Tibial nerve (tissue), 4 donors: ENCODE measurements around the gene S100A7A. TPM values are rescaled to one million over a fixed set of nuclear protein-coding genes. Genes with fewer than 3 reads are reported as not detected.

Experiments used
- DNase-seq, 2 donors: peaks; one replicate each; pipeline ENCODE4 v3.0.0-alpha.2; 2019; ENCODE audit warnings: low spot score in 2 of 2
- H3K27ac ChIP-seq, 4 donors: fragments of 200-600 bp; sonication (generic) in 3 of 4; one replicate each; pipeline ENCODE4 v1.5.1; 2017 to 2019; ENCODE audit warnings: mild to moderate bottlenecking in 1 of 4
- H3K27me3 ChIP-seq, 2 donors: fragments of 200-600 bp; sonication (generic) in 1 of 2; one replicate each; pipeline versions ENCODE4 v1.5.1 to v1.6.0; 2017 to 2019
- H3K36me3 ChIP-seq, 3 donors: fragments of 200-600 bp; sonication (generic); one replicate each; pipeline ENCODE4 v1.5.1; 2018 to 2019
- H3K4me1 ChIP-seq, 4 donors: fragments of 200-600 bp; sonication (generic) in 3 of 4; one replicate each; pipeline ENCODE4 v1.5.1; 2017 to 2019
- H3K4me3 ChIP-seq, 4 donors: fragments of 200-600 bp; sonication (generic) in 3 of 4; one replicate each; pipeline ENCODE4 v1.5.1; 2017 to 2019; ENCODE audit warnings: mild to moderate bottlenecking in 1 of 4, moderate library complexity in 1 of 4
- H3K9me3 ChIP-seq, 4 donors: fragments of 200-600 bp; sonication (generic) in 3 of 4; one replicate each; pipeline ENCODE4 v1.5.1; 2017 to 2019
- CTCF ChIP-seq, 5 experiments: fragments of 200-600 bp in 3 of 5; fragments of 450-650 bp in 2 of 5; sonication (generic) in 3 of 5; IDR thresholded peaks; one replicate each; pipeline ENCODE4 v1.5.1; 2016 to 2019; ENCODE audit warnings: antibody characterized with exemption in 5 of 5, mild to moderate bottlenecking in 3 of 5, moderate library complexity in 2 of 5
- EP300 ChIP-seq, 2 donors: sonication (generic); formaldehyde crosslinking; IDR thresholded peaks; one replicate each; pipeline ENCODE4 v1.6.1; 2017; ENCODE audit warnings: antibody characterized with exemption in 2 of 2, mild to moderate bottlenecking in 1 of 2
- POLR2A ChIP-seq, 2 donors: fragments of 450-650 bp; IDR thresholded peaks; one replicate each; pipeline ENCODE4 v1.6.1; 2017; ENCODE audit warnings: antibody characterized with exemption in 2 of 2, mild to moderate bottlenecking in 2 of 2, moderate library complexity in 2 of 2
- WGBS, 2 donors: methylation state at CpG; one replicate each; pipeline ENCODE4 v1.1.5; 2018; 5-methylcytosine and 5-hydroxymethylcytosine counted together
- total RNA-seq, 4 donors: library from RNA; depleted of rRNA; stranded (reverse); fragments of >200 nt; gene quantifications; one replicate each; pipeline ENCODE4 v1.1.0, GENCODE V29; 2016

S100A7A gene
- total RNA-seq, 4 donors from 2014 or later = not detected

GRCh38 chr1:153395136-153395685 lies 21.1 kb upstream of the S100A7A start:
- no peak for TF ChIP-seq POLR2A (IDR thresholded peaks at IDR 0.05)
- no peak for TF ChIP-seq EP300 (IDR thresholded peaks at IDR 0.05)
- TF ChIP-seq CTCF (IDR thresholded peaks at IDR 0.05) = no peak
- no peak overlapping the region for H3K4me3 ChIP-seq
- no peaks in the 10 kb centered on the region for H3K36me3 ChIP-seq
- 73 to 78% methylated on average over 7 of the region's 7 CpGs for WGBS, 2 donors
- no peaks in the 10 kb centered on the region for H3K4me1 ChIP-seq
- no peak for DNase-seq
- H3K27ac ChIP-seq = no peak overlapping the region
- H3K27me3 ChIP-seq = peaks cover 0 to 4% of the 10 kb centered on the region in 2 donors
- H3K9me3 ChIP-seq = no peaks in the 10 kb centered on the region

- 81 to 82% methylated on average over 6 of the region's 6 CpGs for WGBS, 2 donors
- no peak for DNase-seq
- no peaks in the 10 kb centered on the region for H3K4me1 ChIP-seq
These were observed 20.5 kb upstream of the S100A7A start for GRCh38 chr1:153395776-153396175.

GRCh38 chr1:153396461-153396860 lies 19.9 kb upstream of the S100A7A start:
- no peaks in the 10 kb centered on the region for H3K9me3 ChIP-seq
- WGBS, 2 donors = 65 to 81% methylated on average over 4 to 6 of the region's 6 CpGs
- peaks cover 0 to 4% of the 10 kb centered on the region in 2 donors for H3K27me3 ChIP-seq
- no peaks in the 10 kb centered on the region for H3K4me1 ChIP-seq
- H3K36me3 ChIP-seq = no peaks in the 10 kb centered on the region
- TF ChIP-seq POLR2A (IDR thresholded peaks at IDR 0.05) = no peak
- TF ChIP-seq EP300 (IDR thresholded peaks at IDR 0.05) = no peak
- no peak for TF ChIP-seq CTCF (IDR thresholded peaks at IDR 0.05)
- DNase-seq = no peak
- no peak overlapping the region for H3K27ac ChIP-seq
- H3K4me3 ChIP-seq = no peak overlapping the region

More at GRCh38 chr1:153395776-153396175, 20.5 kb upstream of the S100A7A start:
- no peaks in the 10 kb centered on the region for H3K9me3 ChIP-seq
- H3K4me3 ChIP-seq = no peak overlapping the region
- H3K27ac ChIP-seq = no peak overlapping the region
- peaks cover 0 to 4% of the 10 kb centered on the region in 2 donors for H3K27me3 ChIP-seq
- TF ChIP-seq POLR2A (IDR thresholded peaks at IDR 0.05) = no peak
- no peak for TF ChIP-seq CTCF (IDR thresholded peaks at IDR 0.05)
- no peak for TF ChIP-seq EP300 (IDR thresholded peaks at IDR 0.05)
- no peaks in the 10 kb centered on the region for H3K36me3 ChIP-seq

GRCh38 chr1:153397051-153397923 lies 19.0 kb upstream of the S100A7A start:
- H3K4me1 ChIP-seq = no peaks in the 10 kb centered on the region
- no peaks in the 10 kb centered on the region for H3K9me3 ChIP-seq
- H3K27ac ChIP-seq = no peak overlapping the region
- 80 to 83% methylated on average over 16 to 17 of the region's 19 CpGs for WGBS, 2 donors
- H3K4me3 ChIP-seq = no peak overlapping the region
- DNase-seq = no peak
- H3K36me3 ChIP-seq = no peaks in the 10 kb centered on the region
- TF ChIP-seq EP300 (IDR thresholded peaks at IDR 0.05) (no peak), CTCF (IDR thresholded peaks at IDR 0.05) (no peak), POLR2A (IDR thresholded peaks at IDR 0.05) (no peak)
- peaks cover 0 to 4% of the 10 kb centered on the region in 2 donors for H3K27me3 ChIP-seq
